Esophagus squamous epithelium (tissue), 4 donors: ENCODE measurements around the gene CEACAM1.

ENCODE experiments used
- CTCF ChIP-seq, 6 experiments: fragments of 450-650 bp in 4 of 6; fragments of 200-600 bp in 2 of 6; sonication (generic) in 2 of 6; IDR thresholded peaks; one replicate each; pipeline ENCODE4 v1.5.1; 2016 to 2019; ENCODE audit warnings: antibody characterized with exemption in 6 of 6, mild to moderate bottlenecking in 4 of 6, moderate library complexity in 4 of 6
- POLR2A ChIP-seq, 4 donors: fragments of 450-650 bp; IDR thresholded peaks; one replicate each; pipeline ENCODE4 v1.6.1; 2017; ENCODE audit warnings: antibody characterized with exemption in 4 of 4, mild to moderate bottlenecking in 4 of 4, moderate library complexity in 3 of 4

DNA sequence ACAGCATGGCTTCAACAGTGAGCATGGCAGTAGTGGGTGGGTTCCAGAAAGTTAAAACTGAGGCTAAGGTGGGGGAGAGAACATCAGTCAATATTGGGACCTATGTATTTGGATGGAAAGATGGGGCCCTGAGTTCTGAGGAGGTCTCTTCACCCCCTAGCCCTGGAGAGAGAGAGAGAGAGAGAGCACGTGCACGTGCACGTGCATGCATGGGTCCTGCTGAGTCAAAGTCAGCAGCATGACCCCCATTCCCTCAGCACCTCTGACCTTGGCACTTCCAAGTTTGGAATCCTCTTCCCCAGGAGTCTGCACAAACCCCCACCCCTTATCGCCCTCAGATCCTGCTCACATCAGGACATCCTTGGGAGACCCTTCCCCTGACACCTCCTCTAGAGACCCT lies 32.5 kb upstream of the CEACAM1 start:
- TF ChIP-seq CTCF (IDR thresholded peaks at IDR 0.05): no peak
- no peak for TF ChIP-seq POLR2A (IDR thresholded peaks at IDR 0.05)
